Measurements from ENCODE around the gene ADAMTS13. TPM values are rescaled to one million over a fixed set of nuclear protein-coding genes. Genes with fewer than 3 reads are reported as not detected.

ADAMTS13 gene
- total RNA-seq, result 3.7 and 4.4 TPM in 2 replicates

DNA sequence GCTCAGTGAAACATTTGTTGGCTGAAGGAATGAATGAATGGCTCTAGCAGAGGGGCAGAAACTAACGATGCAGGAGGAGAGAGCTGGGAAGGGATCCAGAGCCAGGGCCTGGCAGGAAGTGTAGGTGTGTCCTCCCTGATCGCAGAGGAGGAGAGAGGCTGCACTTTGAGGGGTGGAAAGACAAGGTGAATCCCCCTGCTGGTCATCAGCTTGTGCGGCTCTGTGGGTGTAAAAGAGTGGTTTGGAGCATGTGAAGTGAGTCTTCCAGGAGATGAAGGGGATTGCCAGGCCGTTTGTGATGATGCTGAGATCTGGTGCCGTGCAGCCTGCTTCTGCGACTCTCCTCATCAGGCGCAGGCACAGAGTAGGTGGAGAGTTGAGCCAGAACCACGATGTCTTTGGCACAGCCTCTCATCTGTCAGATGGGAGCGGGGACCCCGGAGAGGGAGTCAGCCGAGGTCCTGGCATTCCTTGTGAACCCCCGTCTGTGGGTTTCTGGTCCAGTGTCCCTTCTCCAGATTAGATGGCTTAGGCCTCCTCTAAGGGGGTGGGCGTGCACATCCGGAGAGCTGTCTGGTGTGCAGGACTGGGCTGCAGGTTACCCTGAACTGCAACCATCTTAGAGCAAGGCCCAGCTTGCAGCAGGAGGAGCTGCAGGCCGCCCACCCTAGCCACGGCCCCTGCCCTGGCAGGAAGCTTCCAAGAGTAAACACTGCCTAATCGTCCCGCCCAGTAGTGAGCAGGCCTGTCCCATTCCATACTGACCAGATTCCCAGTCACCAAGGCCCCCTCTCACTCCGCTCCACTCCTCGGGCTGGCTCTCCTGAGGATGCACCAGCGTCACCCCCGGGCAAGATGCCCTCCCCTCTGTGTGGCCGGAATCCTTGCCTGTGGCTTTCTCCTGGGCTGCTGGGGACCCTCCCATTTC lies at the start of gene ADAMTS13:
ADAMTS13 (plus strand) TSS at position 753 of the 928 bp plus-strand sequence; CDS start at position 830, 77 bp downstream.

DNA sequence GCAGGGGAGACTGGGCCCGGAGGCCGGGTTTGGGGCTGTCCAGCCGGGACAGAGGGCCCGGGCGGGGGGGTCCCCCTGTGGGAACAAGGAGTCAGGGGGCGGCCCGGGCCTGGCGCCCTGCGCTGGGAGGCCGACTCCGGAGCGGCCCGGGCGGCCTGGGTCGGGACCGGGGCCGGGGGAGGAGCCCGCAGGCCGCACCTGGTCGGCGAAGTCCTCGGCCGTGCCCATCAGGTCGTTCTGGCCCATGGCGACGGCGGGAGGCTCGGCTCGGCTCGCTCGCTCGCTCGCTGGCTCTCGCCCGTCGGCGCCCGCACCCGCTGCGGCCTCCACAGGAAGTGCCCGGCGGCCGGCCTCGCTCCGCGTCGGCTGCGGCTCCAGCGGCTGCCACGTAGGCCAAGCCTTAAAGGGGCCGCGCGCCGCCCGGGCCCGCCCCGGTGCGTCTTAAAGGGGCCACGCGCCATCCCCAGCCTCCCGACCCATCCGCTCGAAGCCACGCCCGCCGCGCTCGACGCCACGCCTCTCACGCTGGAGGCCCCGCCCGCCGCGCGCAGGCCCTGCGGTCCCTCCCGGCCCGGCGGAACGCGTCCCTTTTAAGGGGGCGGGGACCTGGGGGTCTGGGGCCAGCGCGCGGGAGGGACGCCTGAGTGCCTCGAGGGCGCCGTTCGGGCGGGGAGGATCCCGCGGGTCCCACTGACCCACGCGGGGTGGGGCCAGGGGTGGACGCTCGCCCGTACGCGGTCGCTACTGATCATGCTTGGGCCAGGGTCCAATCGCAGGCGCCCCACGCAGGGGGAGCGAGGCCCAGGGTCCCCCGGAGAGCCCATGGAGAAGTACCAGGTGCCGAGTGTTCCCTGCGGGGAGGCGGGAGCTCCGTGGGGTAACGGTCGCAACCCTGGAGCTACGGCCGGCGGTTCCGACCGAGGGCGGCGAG lies 46.2 kb upstream of the ADAMTS13 start, which contains the start of the genes STKLD1 and SURF4:
STKLD1 (plus strand) TSS at position 643 of the 931 bp plus-strand sequence; CDS start at position 751, 108 bp downstream.
SURF4 (minus strand) TSS at position 337 of the 931 bp plus-strand sequence; CDS start at position 246, 91 bp downstream.

DNA sequence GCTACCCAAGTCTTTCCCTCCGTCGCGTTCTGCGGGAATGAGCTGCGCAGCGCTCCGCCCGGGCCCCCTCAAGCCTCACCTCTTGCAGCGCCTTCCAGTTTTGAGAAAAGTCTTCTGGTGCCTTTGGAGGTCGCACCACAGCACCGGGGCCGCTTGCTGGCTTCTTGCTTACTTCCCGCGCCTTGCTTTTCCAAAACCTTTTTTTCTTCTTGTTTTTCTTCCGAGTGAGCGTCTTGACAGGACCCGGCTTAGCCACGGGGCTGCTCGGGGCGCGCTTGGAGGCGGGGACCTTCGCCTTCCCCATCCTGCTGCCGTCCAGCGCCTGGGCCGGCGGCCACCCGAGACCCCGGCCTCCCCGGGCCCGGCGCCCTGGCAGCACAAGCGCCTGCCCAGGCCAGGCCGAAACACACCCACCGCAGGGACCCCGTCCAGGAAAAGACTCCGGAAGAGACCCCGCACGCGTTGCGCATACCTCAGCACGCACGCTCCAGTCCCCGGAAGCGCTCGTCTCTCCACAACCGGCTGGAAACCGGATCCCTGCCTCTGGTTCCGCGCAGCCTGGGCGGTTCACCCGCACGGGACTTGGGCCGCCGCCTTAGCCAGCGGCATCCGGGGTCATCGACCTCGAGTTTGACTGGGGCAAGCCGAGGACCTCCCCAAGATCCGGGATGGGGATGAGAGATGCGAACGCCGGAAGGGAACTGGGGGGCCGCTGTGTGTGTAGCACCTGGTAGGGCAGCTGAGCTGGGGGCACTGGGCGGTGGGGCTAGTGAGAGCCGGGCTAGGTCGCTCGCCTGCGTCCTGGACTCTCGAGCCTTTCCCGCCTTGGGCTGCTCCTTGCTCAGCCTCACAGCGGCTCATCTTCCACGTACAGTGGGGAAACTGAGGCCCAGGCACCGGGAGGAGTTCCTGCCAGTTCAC lies 4.4 kb upstream of the ADAMTS13 start, which contains the start of gene REXO4:
REXO4 (minus strand) TSS at position 470 of the 921 bp plus-strand sequence; CDS start at position 304, 166 bp downstream.

DNA sequence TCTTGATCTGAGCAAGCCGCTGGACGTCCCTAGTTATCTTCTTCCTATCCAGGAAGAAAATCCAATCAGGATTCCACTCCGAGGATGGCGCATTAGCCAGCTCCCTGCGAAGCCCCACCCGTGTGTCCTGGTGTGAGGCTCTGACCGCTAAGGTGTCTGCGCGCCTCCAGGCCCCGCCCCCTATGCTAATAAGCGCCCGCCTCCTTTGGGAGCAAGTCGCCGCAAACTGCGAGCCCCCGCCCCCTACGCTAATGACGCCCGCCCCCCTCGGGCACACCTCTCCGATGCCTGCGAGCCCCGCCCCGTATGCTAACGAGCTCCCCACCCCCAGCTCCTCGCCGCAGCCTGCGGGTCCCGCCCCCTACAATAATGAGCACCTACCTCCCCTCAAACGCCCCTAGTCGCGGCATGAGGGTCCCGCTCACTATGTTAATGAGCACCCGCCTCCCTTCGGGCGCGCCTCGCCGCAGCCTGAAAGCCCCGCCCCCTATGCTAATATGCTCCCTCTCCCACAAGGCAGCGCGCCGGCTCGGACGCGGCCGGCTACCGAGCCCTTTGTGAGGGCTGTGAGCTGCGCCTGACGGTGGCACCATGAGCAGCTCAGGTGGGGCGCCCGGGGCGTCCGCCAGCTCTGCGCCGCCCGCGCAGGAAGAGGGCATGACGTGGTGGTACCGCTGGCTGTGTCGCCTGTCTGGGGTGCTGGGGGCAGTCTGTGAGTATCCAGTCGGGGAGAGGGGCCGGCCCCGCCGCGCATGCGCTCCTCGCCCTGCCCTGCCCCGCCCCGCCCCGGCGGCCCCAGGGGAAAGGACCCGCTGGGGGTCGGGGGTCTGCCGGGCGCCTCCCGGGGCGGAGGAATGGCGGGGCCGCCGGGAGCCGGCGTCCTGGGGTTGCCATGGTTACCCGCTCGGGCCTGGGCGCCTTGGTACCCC lies 37.6 kb downstream of the ADAMTS13 start, which contains the start of gene CACFD1:
CACFD1 (plus strand) TSS at position 503 of the 929 bp plus-strand sequence; CDS start at position 592, 89 bp downstream.

GRCh38 chr9:133478851-133479711 lies 56.9 kb downstream of the ADAMTS13 start, which contains the start of gene SLC2A6:
Gene SLC2A6 (minus strand): TSS chr9:133479099. CDS start chr9:133479059, 40 bp downstream.

Other genes with a start within 250 kb of the ADAMTS13 start
- not detected in 2 replicates for gene OBP2B, start 213.1 kb upstream of the ADAMTS13 start, total RNA-seq
- gene ABO, start 147.2 kb upstream of the ADAMTS13 start, total RNA-seq, result not detected in 2 replicates
- 14.3 and 16.2 TPM in 2 replicates for gene SURF6, start 86.2 kb upstream of the ADAMTS13 start, total RNA-seq
- 14.5 and 16.0 TPM in 2 replicates for gene MED22, start 74.2 kb upstream of the ADAMTS13 start, total RNA-seq
- 3,224 and 4,648 TPM in 2 replicates for gene RPL7A, start 74.1 kb upstream of the ADAMTS13 start, total RNA-seq
- gene SURF1, start 65.9 kb upstream of the ADAMTS13 start, total RNA-seq, result 38.3 and 45.4 TPM in 2 replicates
- gene SURF2, start 65.8 kb upstream of the ADAMTS13 start, total RNA-seq, result 19.5 and 24.9 TPM in 2 replicates
- gene SURF4, start 46.3 kb upstream of the ADAMTS13 start, total RNA-seq, result 243 and 286 TPM in 2 replicates
- 0.09 and 3.4 TPM in 2 replicates for gene STKLD1, start 46.0 kb upstream of the ADAMTS13 start, total RNA-seq
- 16.7 and 18.2 TPM in 2 replicates for gene REXO4, start 4.4 kb upstream of the ADAMTS13 start, total RNA-seq
- gene CACFD1, start 37.6 kb downstream of the ADAMTS13 start, total RNA-seq, result 7.7 and 13.1 TPM in 2 replicates
- gene SLC2A6, start 56.7 kb downstream of the ADAMTS13 start, total RNA-seq, result 7.0 and 29.3 TPM in 2 replicates
- gene MYMK, start 102.6 kb downstream of the ADAMTS13 start, total RNA-seq, result 2.3 TPM in 1 of 2 replicates, not detected in the other
- 0.09 and 2.8 TPM in 2 replicates for gene ADAMTSL2, start 112.3 kb downstream of the ADAMTS13 start, total RNA-seq
- gene FAM163B, start 187.0 kb downstream of the ADAMTS13 start, total RNA-seq, result 3.5 TPM in 1 of 2 replicates, not detected in the other
- gene DBH, start 214.0 kb downstream of the ADAMTS13 start, total RNA-seq, result not detected in 2 replicates